Fibroblast of skin of scalp (primary cell): Measurements from ENCODE around the gene ALPP.
A peak's percentile ranks its signal among the peaks of the same experiment; 100 is the strongest.
"Not testable (repeated sequence)": the region's sequence is repeated elsewhere in the genome, so short reads cannot be mapped to it uniquely, and the experiment has no call there.

Experiments
- DNase-seq: peaks from one replicate; pipeline ENCODE4 v3.0.0-alpha.2; 2013

ALPP gene

GRCh38 chr2:232406556-232407310, 28.2 kb downstream of the ALPP start, which contains the start of gene ALPG:
TSS of gene ALPG (plus strand) at chr2:232406844. CDS start at chr2:232406895, 51 bp downstream.
- DNase-seq = no peak

GRCh38 chr2:232407428-232408150, 29.0 kb downstream of the ALPP start:
- DNase-seq = not testable (repeated sequence)

- not testable (repeated sequence) for DNase-seq
These were observed 29.7 kb downstream of the ALPP start for GRCh38 chr2:232408269-232408668.

GRCh38 chr2:232409617-232410016, 31.1 kb downstream of the ALPP start:
- DNase-seq = not testable (repeated sequence)

GRCh38 chr2:232410238-232410900, 31.8 kb downstream of the ALPP start:
- DNase-seq = no peak

GRCh38 chr2:232411901-232412629, 33.5 kb downstream of the ALPP start:
- DNase-seq = no peak

- no peak for DNase-seq
These were observed 34.4 kb downstream of the ALPP start for GRCh38 chr2:232412986-232413385.

GRCh38 chr2:232415138-232415690, 36.7 kb downstream of the ALPP start:
- no peak for DNase-seq

GRCh38 chr2:232415736-232416520, 37.4 kb downstream of the ALPP start:
- no peak for DNase-seq

GRCh38 chr2:232416521-232417470, 38.2 kb downstream of the ALPP start:
- no peak for DNase-seq

- no peak for DNase-seq
These were observed 38.9 kb downstream of the ALPP start for GRCh38 chr2:232417489-232417888.

GRCh38 chr2:232418056-232418455, 39.5 kb downstream of the ALPP start:
- DNase-seq = no peak

- DNase-seq = peak; percentile 12
These were observed 40.1 kb downstream of the ALPP start for GRCh38 chr2:232418466-232419244.

GRCh38 chr2:232419245-232420072, 40.9 kb downstream of the ALPP start:
- DNase-seq = no peak

- DNase-seq = no peak
These were observed 41.5 kb downstream of the ALPP start for GRCh38 chr2:232420073-232420454.

GRCh38 chr2:232420463-232421188, 42.1 kb downstream of the ALPP start:
- DNase-seq = no peak

GRCh38 chr2:232421189-232421785, 42.7 kb downstream of the ALPP start:
- DNase-seq = no peak
